Hypothalamus (tissue), 51 donors: ENCODE data around the gene LRRC58.

Source experiments
- DNase-seq, 51 donors: peaks; one replicate each; lab custom pipeline; 2025; lab: John Stamatoyannopoulos, UW

LRRC58 gene

GRCh38 chr3:120281261-120281660 is 67.9 kb downstream of the LRRC58 start:
- DNase-seq, result no peak

GRCh38 chr3:120280566-120280965 is 68.6 kb downstream of the LRRC58 start:
- DNase-seq, result no peak

- DNase-seq, result no peak
Observed at GRCh38 chr3:120280026-120280425, 69.1 kb downstream of the LRRC58 start.

GRCh38 chr3:120276767-120277166 is 72.4 kb downstream of the LRRC58 start:
- no peak for DNase-seq

- no peak for DNase-seq
Observed at GRCh38 chr3:120275618-120276017, 73.5 kb downstream of the LRRC58 start.

GRCh38 chr3:120274739-120275167 is 74.4 kb downstream of the LRRC58 start:
- DNase-seq, result peak in 1 of 51 donors; percentile 15
